ENCODE data around the gene ESYT2. TPM values are rescaled to one million over a fixed set of nuclear protein-coding genes. Genes with fewer than 3 reads are reported as not detected.

The ESYT2 gene
- total and polyA plus RNA-seq, 2 experiments from 2014 or later, result 33.4 to 59.6 TPM

GRCh38 chr7:158729646-158730382 lies 99.5 kb downstream of the ESYT2 start:
- H3K4me1 ChIP-seq (ENCODE audit: insufficient read depth), result no peaks in the 10 kb centered on the region
- H3K4me3 ChIP-seq, result no peak overlapping the region
- H3K27me3 ChIP-seq, result no peaks in the 10 kb centered on the region
- no peaks in the 10 kb centered on the region for H3K9me3 ChIP-seq (ENCODE audit: low read depth)
- H3K36me3 ChIP-seq (replicated peaks; ENCODE audit: insufficient read depth, low read depth), result no peaks in the 10 kb centered on the region
- no peaks in the 10 kb centered on the region for H3K9me2 ChIP-seq (replicated peaks; ENCODE audit: insufficient read depth)
- no peaks in the 10 kb centered on the region for H3K79me2 ChIP-seq
- H3K27ac ChIP-seq, result no peak overlapping the region
- H3K4me2 ChIP-seq, result no peak overlapping the region
- TF ChIP-seq EZH2 (IDR thresholded peaks at IDR 0.05; ENCODE audit: borderline replicate concordance), result no peak
- no peak for TF ChIP-seq EZH2phosphoT487 (IDR thresholded peaks at IDR 0.05; ENCODE audit: low read depth, severe bottlenecking, unreplicated experiment)
- no peak for TF ChIP-seq CTCF (IDR thresholded peaks at IDR 0.05; ENCODE audit: poor library complexity)
- H2AFZ ChIP-seq, result no peak overlapping the region
- H4K20me1 ChIP-seq (ENCODE audit: insufficient read depth, poor library complexity, severe bottlenecking), result no peaks in the 10 kb centered on the region
- WGBS (ENCODE audit: low lambda C conversion rate, missing lambda C conversion rate), result 99% methylated on average over 5 of the region's 7 CpGs
- DNase-seq (ENCODE audit: low spot score), result no peak

- no peaks in the 10 kb centered on the region for H3K9me3 ChIP-seq (ENCODE audit: low read depth)
- no peak overlapping the region for H3K4me3 ChIP-seq
- H3K4me2 ChIP-seq, result no peak overlapping the region
- TF ChIP-seq CTCF (IDR thresholded peaks at IDR 0.05; ENCODE audit: poor library complexity), result no peak
- TF ChIP-seq EZH2 (IDR thresholded peaks at IDR 0.05; ENCODE audit: borderline replicate concordance), result no peak
- TF ChIP-seq EZH2phosphoT487 (IDR thresholded peaks at IDR 0.05; ENCODE audit: low read depth, severe bottlenecking, unreplicated experiment), result no peak
- H3K4me1 ChIP-seq (ENCODE audit: insufficient read depth), result no peaks in the 10 kb centered on the region
- no peak overlapping the region for H3K27ac ChIP-seq
- no peaks in the 10 kb centered on the region for H4K20me1 ChIP-seq (ENCODE audit: insufficient read depth, poor library complexity, severe bottlenecking)
- no peaks in the 10 kb centered on the region for H3K36me3 ChIP-seq (replicated peaks; ENCODE audit: insufficient read depth, low read depth)
- no peaks in the 10 kb centered on the region for H3K79me2 ChIP-seq
- H3K9me2 ChIP-seq (replicated peaks; ENCODE audit: insufficient read depth), result no peaks in the 10 kb centered on the region
- 100% methylated on average over 4 of the region's 16 CpGs for WGBS (ENCODE audit: low lambda C conversion rate, missing lambda C conversion rate)
- no peak for DNase-seq (ENCODE audit: low spot score)
- H3K27me3 ChIP-seq, result no peaks in the 10 kb centered on the region
- no peak overlapping the region for H2AFZ ChIP-seq
Measured at GRCh38 chr7:158728911-158729645, 100.2 kb downstream of the ESYT2 start.

- Histone ChIP-seq H3K4me3 (no peak overlapping the region), H3K27ac (no peak overlapping the region), H3K27me3 (no peaks in the 10 kb centered on the region), H3K9me3 (ENCODE audit: low read depth) (no peaks in the 10 kb centered on the region), H4K20me1 (ENCODE audit: insufficient read depth, poor library complexity, severe bottlenecking) (no peaks in the 10 kb centered on the region), H3K79me2 (no peaks in the 10 kb centered on the region), H3K4me1 (ENCODE audit: insufficient read depth) (no peaks in the 10 kb centered on the region), H3K36me3 (replicated peaks; ENCODE audit: insufficient read depth, low read depth) (no peaks in the 10 kb centered on the region), H3K9me2 (replicated peaks; ENCODE audit: insufficient read depth) (no peaks in the 10 kb centered on the region), H3K4me2 (no peak overlapping the region), H2AFZ (no peak overlapping the region)
- DNase-seq (ENCODE audit: low spot score), result no peak
- no peak for TF ChIP-seq EZH2phosphoT487 (IDR thresholded peaks at IDR 0.05; ENCODE audit: low read depth, severe bottlenecking, unreplicated experiment)
- TF ChIP-seq CTCF (IDR thresholded peaks at IDR 0.05; ENCODE audit: poor library complexity), result no peak
- TF ChIP-seq EZH2 (IDR thresholded peaks at IDR 0.05; ENCODE audit: borderline replicate concordance), result no peak
- WGBS (ENCODE audit: low lambda C conversion rate, missing lambda C conversion rate), result 95% methylated on average over 5 of the region's 5 CpGs
Measured at GRCh38 chr7:158727690-158728089, 101.6 kb downstream of the ESYT2 start.

Measured in hepatocyte (in vitro differentiated cells).